Measurements from ENCODE around the gene INHBB.

Gene INHBB

DNA sequence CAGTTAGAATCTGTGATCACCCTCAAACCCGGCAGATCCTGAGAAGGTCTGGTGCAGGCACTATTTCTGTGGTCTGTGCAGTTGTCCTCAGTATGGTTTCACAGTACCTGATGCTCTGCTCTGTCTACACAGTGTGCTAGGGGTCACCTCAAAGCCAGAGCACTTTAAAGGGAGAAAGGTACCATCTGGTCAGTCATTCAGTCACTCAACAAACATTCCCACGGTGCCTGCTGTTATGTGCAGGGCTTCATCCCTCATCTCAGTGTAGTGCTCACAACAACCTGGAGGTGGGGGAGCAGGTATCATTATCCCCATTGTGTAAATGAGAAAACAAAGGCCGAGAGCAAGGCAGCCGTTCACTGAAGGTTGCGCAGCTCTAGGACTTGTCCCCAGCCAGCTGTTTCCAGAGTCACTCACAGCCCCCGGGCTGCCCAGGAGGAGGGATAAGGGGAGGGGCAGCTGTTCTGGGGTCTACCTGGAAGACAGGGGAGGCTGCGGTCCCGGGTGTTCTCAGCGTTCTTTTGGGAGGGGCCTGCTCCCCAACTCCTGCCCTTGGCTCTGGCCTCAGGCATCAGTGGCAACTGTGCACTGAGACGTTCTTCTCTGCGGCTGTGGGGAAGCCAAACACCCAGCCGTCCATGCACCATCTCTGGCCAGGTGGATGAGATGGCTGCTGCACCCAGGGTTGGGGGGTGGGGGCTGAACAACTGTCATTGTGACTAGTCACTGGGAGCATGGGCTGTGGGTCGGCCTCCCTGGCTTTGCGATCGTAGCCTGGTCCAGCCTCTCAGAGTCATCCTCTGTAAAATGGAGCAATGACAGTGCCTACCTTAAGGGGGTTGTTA is 9.2 kb downstream of the INHBB start:
- H3K4me3 ChIP-seq (ENCODE audit: low read depth, low read length), result no peak overlapping the region
- DNase-seq (ENCODE audit: low read depth, low spot score), result no peak
- ChIA-PET CTCF (no interaction called here), POLR2A (no interaction called here)
- TF ChIP-seq, protein P1, sequence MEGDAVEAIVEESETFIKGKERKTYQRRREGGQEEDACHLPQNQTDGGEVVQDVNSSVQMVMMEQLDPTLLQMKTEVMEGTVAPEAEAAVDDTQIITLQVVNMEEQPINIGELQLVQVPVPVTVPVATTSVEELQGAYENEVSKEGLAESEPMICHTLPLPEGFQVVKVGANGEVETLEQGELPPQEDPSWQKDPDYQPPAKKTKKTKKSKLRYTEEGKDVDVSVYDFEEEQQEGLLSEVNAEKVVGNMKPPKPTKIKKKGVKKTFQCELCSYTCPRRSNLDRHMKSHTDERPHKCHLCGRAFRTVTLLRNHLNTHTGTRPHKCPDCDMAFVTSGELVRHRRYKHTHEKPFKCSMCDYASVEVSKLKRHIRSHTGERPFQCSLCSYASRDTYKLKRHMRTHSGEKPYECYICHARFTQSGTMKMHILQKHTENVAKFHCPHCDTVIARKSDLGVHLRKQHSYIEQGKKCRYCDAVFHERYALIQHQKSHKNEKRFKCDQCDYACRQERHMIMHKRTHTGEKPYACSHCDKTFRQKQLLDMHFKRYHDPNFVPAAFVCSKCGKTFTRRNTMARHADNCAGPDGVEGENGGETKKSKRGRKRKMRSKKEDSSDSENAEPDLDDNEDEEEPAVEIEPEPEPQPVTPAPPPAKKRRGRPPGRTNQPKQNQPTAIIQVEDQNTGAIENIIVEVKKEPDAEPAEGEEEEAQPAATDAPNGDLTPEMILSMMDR (IDR thresholded peaks at IDR 0.05; ENCODE audit: insufficient read depth, low read length, missing control alignments), result no peak

DNA sequence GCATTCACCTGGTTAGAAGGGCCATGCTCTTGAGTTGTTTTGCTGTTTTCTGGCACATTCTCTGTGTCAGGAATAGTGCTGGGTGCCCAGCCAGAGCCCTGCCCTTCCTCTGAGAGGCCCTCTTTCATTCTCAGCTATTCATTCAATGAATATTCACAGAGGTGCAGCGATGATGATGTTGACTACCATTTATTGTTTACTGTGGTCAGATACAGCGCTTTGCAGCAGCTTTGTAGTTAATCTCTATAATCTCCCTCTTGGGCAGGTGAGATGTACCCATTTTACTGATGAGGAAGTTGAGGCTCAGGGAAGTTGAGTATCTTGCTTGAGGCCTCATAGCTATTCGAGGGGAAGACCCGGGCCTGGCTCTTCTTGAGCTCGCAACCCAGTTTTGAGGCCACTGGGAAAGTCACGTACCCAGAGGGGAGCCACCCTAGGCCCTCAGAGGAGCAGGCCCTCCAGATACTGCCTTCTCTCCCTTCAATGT is 9.9 kb downstream of the INHBB start:
- TF ChIP-seq, protein P1 (IDR thresholded peaks at IDR 0.05; ENCODE audit: insufficient read depth, low read length, missing control alignments), result no peak
- DNase-seq (ENCODE audit: low read depth, low spot score), result no peak
- ChIA-PET CTCF (no interaction called here), POLR2A (no interaction called here)
- H3K4me3 ChIP-seq (ENCODE audit: low read depth, low read length), result no peak overlapping the region

DNA sequence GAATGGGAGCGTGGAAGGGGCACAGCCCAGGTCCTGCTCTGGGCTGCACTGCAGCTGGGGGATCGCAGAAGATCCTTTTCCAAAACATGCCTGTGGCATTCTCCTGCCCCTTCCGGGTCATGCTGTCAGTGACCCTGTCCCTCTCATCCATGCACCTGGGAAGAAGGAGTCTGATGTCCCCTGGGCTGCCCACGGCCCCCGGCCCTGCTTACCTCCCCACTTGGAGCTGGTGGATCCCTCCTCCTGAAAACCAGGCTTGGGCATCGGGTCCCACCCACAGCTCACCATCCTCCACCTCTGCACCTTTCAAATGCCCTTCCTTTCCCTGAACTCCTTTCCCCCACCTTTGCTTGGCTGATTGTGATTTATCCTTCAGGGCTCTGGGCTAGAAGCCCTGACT is 11.8 kb downstream of the INHBB start:
- POLR2A ChIA-PET, result no interaction called here
- no peak for DNase-seq (ENCODE audit: low read depth, low spot score)
- TF ChIP-seq, protein P1 (IDR thresholded peaks at IDR 0.05; ENCODE audit: insufficient read depth, low read length, missing control alignments), result no peak
- CTCF ChIA-PET, result interaction anchor here (1.0 to 1.4 kb wide), 3 partner anchors 10 to 320 kb away, joined by 3 to 4 read pairs (median 3); no protein-coding TSS in a partner anchor
- H3K4me3 ChIP-seq (ENCODE audit: low read depth, low read length), result no peak overlapping the region

DNA sequence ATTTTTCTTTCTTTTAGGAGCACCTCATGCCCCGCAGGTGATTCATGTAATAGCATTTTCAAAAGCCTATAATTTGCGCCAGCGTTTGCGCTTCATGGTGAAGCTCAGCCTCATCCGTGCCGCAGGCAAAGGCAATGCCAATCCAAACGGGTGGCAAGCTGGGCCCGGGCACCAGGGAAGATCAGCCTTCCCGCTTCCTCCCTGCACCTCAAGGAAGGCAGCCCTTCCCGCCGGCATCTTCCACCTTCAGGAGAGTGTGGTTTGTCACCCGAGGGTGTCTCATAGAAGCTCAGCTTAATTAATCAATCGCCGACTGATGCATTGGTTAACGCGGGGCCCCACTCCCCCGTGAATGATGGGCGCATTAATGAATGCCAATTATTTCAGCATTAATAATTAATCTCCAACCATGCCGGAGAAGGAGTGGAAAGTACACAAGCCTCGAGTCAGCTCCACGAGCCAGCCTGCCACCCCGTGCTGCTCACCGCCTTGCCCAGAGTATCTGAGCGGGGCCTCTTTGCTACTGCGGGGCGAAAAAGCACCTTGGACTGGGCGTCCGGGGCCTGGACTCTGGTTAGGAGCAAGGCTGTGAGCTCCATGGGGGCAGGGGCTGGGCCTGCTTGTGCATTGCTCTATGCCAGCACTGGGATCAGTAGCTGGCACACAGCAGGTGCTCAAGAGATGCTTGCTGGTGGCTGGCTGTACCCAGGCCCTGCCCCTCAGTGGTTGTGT is 13.0 kb downstream of the INHBB start:
- CTCF ChIA-PET, result interaction anchor here (1.3 kb wide), 1 partner anchor 322 kb away, joined by 4 read pairs; no protein-coding TSS in a partner anchor
- no peak overlapping the region for H3K4me3 ChIP-seq (ENCODE audit: low read depth, low read length)
- TF ChIP-seq, protein P1 (IDR thresholded peaks at IDR 0.05; ENCODE audit: insufficient read depth, low read length, missing control alignments), result no peak
- DNase-seq (ENCODE audit: low read depth, low spot score), result no peak
- POLR2A ChIA-PET, result no interaction called here

DNA sequence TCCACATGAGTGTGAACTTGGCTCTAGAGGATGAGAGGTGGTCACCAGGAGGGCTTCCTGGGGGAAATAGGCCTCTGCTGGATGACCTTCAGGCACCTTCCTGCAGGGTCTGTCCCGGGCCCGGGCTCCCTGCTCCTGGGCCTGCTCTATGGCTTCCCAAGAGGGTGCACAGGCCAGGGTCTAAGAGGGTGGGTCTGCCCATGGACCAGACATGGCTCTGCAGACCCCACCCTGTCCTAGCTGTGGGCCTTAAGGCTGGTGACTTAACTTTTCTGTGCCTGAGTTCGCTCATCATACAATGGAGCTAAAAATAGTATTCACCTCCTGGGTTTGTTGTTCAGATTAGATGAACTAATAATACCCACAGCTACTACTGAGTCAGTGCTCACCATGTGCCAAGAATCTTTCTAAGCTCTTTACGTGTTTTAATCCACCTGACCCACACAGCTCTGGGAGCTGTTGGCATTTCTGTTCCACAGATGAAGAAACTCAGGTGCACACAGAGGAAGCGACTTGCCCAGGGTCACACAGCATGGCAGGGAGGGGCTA is 14.4 kb downstream of the INHBB start:
- POLR2A ChIA-PET, result no interaction called here
- DNase-seq (ENCODE audit: low read depth, low spot score), result no peak
- TF ChIP-seq, protein P1 (IDR thresholded peaks at IDR 0.05; ENCODE audit: insufficient read depth, low read length, missing control alignments), result no peak
- CTCF ChIA-PET, result interaction anchor here (0.9 to 1.3 kb wide), 2 partner anchors 12 to 320 kb away, joined by 3 to 5 read pairs; no protein-coding TSS in a partner anchor
- no peak overlapping the region for H3K4me3 ChIP-seq (ENCODE audit: low read depth, low read length)

DNA sequence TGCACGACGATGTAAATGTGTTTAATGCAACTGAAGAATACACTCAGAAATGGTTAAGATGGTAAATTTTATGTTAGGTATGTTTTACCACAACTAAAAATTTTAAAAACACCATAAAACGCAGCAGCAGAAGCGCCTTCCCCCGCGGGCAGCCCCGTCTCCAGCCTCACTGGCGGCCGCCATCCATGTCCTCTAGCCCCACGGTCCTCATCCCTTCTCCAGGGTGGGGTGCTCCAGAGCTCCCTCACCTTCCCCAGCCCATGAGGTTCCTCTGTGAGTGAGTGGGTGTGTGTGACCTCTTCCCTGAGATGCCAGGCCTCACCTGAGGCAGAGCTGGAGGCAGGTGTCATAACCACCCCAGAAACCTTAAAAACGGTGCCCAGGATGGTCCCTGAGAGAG is 17.0 kb downstream of the INHBB start:
- no peak overlapping the region for H3K4me3 ChIP-seq (ENCODE audit: low read depth, low read length)
- TF ChIP-seq, protein P1 (IDR thresholded peaks at IDR 0.05; ENCODE audit: insufficient read depth, low read length, missing control alignments), result no peak
- DNase-seq (ENCODE audit: low read depth, low spot score), result no peak
- ChIA-PET CTCF (no interaction called here), POLR2A (no interaction called here)

All from AG04449 (cell line).